ENCODE measurements around the gene SPG7.

SPG7 gene

GRCh38 chr16:89490439-89491237, 17.6 kb upstream of the SPG7 start, which contains the start of gene ANKRD11:
Gene ANKRD11, minus strand, starts transcription at chr16:89490561. Its CDS starts 173,542 bp downstream, at chr16:89317019.
- peaks cover 12% of the 10 kb centered on the region for H3K4me1 ChIP-seq (ENCODE audit: low read length)
- peak within 1 kb of the TSS; percentile 87; the same call in 1 of the 2 replicates for H3K27ac ChIP-seq (ENCODE audit: low read length)
- no peaks in the 10 kb centered on the region for H3K9me2 ChIP-seq (replicated peaks; ENCODE audit: insufficient read depth, low read length)
- H3K9me3 ChIP-seq (replicated peaks; ENCODE audit: insufficient read depth, low read length) = no peaks in the 10 kb centered on the region
- peaks cover 5% of the 10 kb centered on the region for H3F3A ChIP-seq (ENCODE audit: insufficient read depth, low read length)
- peak within 1 kb of the TSS; percentile 89 for H3K9ac ChIP-seq (ENCODE audit: low read length)
- H3K27me3 ChIP-seq (replicated peaks; ENCODE audit: insufficient read depth, low read length) = no peaks in the 10 kb centered on the region
- H3K79me2 ChIP-seq (ENCODE audit: low read length) = peaks cover 51% of the 10 kb centered on the region
- peak within 1 kb of the TSS; percentile 89; the same call in 1 of the 2 replicates for H3K4me2 ChIP-seq (ENCODE audit: low read depth, low read length)
- H3K4me3 ChIP-seq (ENCODE audit: low read length) = peak within 1 kb of the TSS; percentile 72
- peak; percentile 96 for DNase-seq
- TF ChIP-seq EZH2phosphoT487 (IDR thresholded peaks at IDR 0.05; ENCODE audit: low read length) (no peak), EZH2 (optimal IDR thresholded peaks at IDR 0.05; ENCODE audit: low read depth, low read length) (no peak)
- TF ChIP-seq, protein P1, sequence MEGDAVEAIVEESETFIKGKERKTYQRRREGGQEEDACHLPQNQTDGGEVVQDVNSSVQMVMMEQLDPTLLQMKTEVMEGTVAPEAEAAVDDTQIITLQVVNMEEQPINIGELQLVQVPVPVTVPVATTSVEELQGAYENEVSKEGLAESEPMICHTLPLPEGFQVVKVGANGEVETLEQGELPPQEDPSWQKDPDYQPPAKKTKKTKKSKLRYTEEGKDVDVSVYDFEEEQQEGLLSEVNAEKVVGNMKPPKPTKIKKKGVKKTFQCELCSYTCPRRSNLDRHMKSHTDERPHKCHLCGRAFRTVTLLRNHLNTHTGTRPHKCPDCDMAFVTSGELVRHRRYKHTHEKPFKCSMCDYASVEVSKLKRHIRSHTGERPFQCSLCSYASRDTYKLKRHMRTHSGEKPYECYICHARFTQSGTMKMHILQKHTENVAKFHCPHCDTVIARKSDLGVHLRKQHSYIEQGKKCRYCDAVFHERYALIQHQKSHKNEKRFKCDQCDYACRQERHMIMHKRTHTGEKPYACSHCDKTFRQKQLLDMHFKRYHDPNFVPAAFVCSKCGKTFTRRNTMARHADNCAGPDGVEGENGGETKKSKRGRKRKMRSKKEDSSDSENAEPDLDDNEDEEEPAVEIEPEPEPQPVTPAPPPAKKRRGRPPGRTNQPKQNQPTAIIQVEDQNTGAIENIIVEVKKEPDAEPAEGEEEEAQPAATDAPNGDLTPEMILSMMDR (IDR thresholded peaks at IDR 0.05; ENCODE audit: low read length) = no peak
- peaks cover 21% of the 10 kb centered on the region for H4K20me1 ChIP-seq (ENCODE audit: insufficient read depth, low read length)
- H2AFZ ChIP-seq (ENCODE audit: low read length) = peak within 1 kb of the TSS; percentile 63
- no peaks in the 10 kb centered on the region for H3K36me3 ChIP-seq (replicated peaks; ENCODE audit: insufficient read depth, low read length)

GRCh38 chr16:89491238-89491869, 16.8 kb upstream of the SPG7 start:
- H3K79me2 ChIP-seq (ENCODE audit: low read length) = peaks cover 43% of the 10 kb centered on the region
- H3K9me3 ChIP-seq (replicated peaks; ENCODE audit: insufficient read depth, low read length) = no peaks in the 10 kb centered on the region

GRCh38 chr16:89491974-89492687, 16.1 kb upstream of the SPG7 start:
- H3K9ac ChIP-seq (ENCODE audit: low read length) = no peak overlapping the region; the same call in 1 of the 2 replicates
- H2AFZ ChIP-seq (ENCODE audit: low read length) = no peak overlapping the region
- no peaks in the 10 kb centered on the region for H3K27me3 ChIP-seq (replicated peaks; ENCODE audit: insufficient read depth, low read length)
- peaks cover 8% of the 10 kb centered on the region; the same call in 1 of the 2 replicates for H3K4me1 ChIP-seq (ENCODE audit: low read length)
- no peak for DNase-seq
- H3K36me3 ChIP-seq (replicated peaks; ENCODE audit: insufficient read depth, low read length) = no peaks in the 10 kb centered on the region
- no peaks in the 10 kb centered on the region for H3K9me2 ChIP-seq (replicated peaks; ENCODE audit: insufficient read depth, low read length)
- H4K20me1 ChIP-seq (ENCODE audit: insufficient read depth, low read length) = peaks cover 12% of the 10 kb centered on the region
- TF ChIP-seq EZH2phosphoT487 (IDR thresholded peaks at IDR 0.05; ENCODE audit: low read length) (no peak), EZH2 (optimal IDR thresholded peaks at IDR 0.05; ENCODE audit: low read depth, low read length) (no peak)
- TF ChIP-seq, protein P1 (IDR thresholded peaks at IDR 0.05; ENCODE audit: low read length) = no peak
- H3F3A ChIP-seq (ENCODE audit: insufficient read depth, low read length) = peaks cover 5% of the 10 kb centered on the region
- H3K4me2 ChIP-seq (ENCODE audit: low read depth, low read length) = peak overlapping the region; percentile 89; the same call in 1 of the 2 replicates
- H3K27ac ChIP-seq (ENCODE audit: low read length) = no peak overlapping the region
- H3K79me2 ChIP-seq (ENCODE audit: low read length) = peaks cover 36% of the 10 kb centered on the region
- no peaks in the 10 kb centered on the region for H3K9me3 ChIP-seq (replicated peaks; ENCODE audit: insufficient read depth, low read length)
- peak overlapping the region; percentile 72; the same call in 1 of the 2 replicates for H3K4me3 ChIP-seq (ENCODE audit: low read length)

More at GRCh38 chr16:89491238-89491869, 16.8 kb upstream of the SPG7 start:
- peaks cover 5% of the 10 kb centered on the region for H3F3A ChIP-seq (ENCODE audit: insufficient read depth, low read length)
- H3K27ac ChIP-seq (ENCODE audit: low read length) = peak overlapping the region; percentile 86; the same call in 1 of the 2 replicates
- no peaks in the 10 kb centered on the region for H3K36me3 ChIP-seq (replicated peaks; ENCODE audit: insufficient read depth, low read length)
- H3K27me3 ChIP-seq (replicated peaks; ENCODE audit: insufficient read depth, low read length) = no peaks in the 10 kb centered on the region
- peak overlapping the region; percentile 81 for H3K9ac ChIP-seq (ENCODE audit: low read length)
- TF ChIP-seq EZH2phosphoT487 (IDR thresholded peaks at IDR 0.05; ENCODE audit: low read length) (no peak), EZH2 (optimal IDR thresholded peaks at IDR 0.05; ENCODE audit: low read depth, low read length) (no peak)
- peak overlapping the region; percentile 72 for H3K4me3 ChIP-seq (ENCODE audit: low read length)
- peak overlapping the region; percentile 89; the same call in 1 of the 2 replicates for H3K4me2 ChIP-seq (ENCODE audit: low read depth, low read length)
- H3K4me1 ChIP-seq (ENCODE audit: low read length) = peaks cover 8% of the 10 kb centered on the region; the same call in 1 of the 2 replicates
- DNase-seq = no peak
- H4K20me1 ChIP-seq (ENCODE audit: insufficient read depth, low read length) = peaks cover 14% of the 10 kb centered on the region
- no peaks in the 10 kb centered on the region for H3K9me2 ChIP-seq (replicated peaks; ENCODE audit: insufficient read depth, low read length)
- H2AFZ ChIP-seq (ENCODE audit: low read length) = peak overlapping the region; percentile 63; the same call in 1 of the 2 replicates

Data from MM.1S (cell line).